C4-2B (cell line): ENCODE data around the gene ANKIB1.

Experiments used
- CTCF ChIP-seq: fragments of 450-650 bp; conservative IDR thresholded peaks from 2 replicates; pipeline ENCODE4 v1.5.1; 2017; ENCODE audit warnings: mild to moderate bottlenecking
- ZFX ChIP-seq: fragments of 450-650 bp; IDR thresholded peaks from 2 replicates; pipeline ENCODE4 v1.6.1; 2017

GRCh38 chr7:92255308-92255707 lies 9.5 kb downstream of the ANKIB1 start:
- TF ChIP-seq CTCF (no peak), ZFX (no peak)
